ENCODE data around the gene HOTAIR.
A peak's percentile ranks its signal among the peaks of the same experiment; 100 is the strongest.

Gene HOTAIR

DNA sequence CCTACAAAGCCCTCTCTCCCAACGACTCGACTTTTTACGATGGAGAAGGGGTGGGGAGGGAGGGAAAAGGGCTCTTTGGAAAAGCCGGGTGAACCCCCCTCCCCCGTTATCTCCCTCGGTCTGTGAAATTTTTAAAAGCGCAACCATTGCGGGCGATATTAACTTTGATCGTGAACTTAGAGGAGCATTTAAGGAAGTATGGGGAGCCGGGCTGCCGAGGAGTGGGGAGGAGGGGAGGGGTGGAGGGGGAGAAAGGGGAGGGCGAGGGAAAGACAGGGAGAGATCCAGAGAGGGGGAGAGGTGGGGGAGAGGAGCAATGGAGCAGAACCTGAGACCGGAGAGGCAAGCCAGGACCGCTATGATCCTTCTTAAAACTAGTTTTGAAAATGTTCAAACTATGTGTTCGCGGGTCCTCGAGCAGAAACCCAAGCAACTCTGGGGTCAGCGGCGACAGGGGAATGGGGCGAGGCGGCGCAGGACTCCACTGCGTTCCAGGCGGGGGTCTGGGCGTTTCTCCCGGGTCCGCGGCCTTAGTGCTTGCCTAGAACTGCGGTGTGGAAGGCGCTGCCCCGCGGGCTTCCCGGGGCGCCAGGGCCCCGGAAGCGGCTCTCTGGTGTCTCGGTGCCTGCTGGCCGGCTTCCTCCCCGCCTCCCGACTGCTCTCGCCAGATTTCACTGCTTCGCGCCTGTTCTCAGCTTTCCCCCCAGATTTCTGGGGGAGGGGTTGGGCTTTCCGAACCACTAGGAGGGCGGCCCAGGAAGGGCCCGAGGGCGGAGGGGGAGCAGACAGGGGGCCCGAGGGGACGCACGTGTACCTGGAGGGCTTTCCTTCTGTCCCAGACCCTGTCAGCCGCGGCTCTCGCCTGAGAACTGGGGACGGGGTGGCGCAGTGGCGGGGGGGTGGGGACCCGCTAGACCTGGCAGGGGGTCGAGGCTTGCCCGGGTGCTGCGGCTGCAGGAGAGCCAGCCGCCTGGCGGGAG, at the start of gene HOTAIR:
Gene HOTAIR, minus strand, starts transcription at position 871 of the 980 bp plus-strand sequence.
- DNase-seq, result peak; percentile 51

DNA sequence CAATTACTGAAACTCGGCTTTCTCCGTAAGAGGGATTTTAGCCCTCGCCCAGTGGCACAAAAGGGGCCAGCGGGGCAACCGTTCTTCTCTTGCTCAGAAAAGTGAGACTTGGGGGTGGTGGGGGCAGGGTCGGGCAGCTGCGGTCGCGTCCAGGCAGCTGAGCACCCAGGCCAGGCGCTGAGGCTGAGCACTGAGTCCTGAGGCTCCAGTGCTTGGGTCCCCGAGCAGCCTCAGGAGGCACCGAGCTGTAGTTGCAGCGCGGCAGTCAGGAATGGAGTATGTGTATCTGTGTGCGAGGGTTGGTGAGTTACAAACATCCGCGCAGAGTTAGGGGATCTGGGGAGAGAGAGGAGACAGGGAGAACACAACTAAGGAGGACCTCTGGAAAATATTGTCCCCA, 49.4 kb upstream of the HOTAIR start:
- DNase-seq, result no peak

DNA sequence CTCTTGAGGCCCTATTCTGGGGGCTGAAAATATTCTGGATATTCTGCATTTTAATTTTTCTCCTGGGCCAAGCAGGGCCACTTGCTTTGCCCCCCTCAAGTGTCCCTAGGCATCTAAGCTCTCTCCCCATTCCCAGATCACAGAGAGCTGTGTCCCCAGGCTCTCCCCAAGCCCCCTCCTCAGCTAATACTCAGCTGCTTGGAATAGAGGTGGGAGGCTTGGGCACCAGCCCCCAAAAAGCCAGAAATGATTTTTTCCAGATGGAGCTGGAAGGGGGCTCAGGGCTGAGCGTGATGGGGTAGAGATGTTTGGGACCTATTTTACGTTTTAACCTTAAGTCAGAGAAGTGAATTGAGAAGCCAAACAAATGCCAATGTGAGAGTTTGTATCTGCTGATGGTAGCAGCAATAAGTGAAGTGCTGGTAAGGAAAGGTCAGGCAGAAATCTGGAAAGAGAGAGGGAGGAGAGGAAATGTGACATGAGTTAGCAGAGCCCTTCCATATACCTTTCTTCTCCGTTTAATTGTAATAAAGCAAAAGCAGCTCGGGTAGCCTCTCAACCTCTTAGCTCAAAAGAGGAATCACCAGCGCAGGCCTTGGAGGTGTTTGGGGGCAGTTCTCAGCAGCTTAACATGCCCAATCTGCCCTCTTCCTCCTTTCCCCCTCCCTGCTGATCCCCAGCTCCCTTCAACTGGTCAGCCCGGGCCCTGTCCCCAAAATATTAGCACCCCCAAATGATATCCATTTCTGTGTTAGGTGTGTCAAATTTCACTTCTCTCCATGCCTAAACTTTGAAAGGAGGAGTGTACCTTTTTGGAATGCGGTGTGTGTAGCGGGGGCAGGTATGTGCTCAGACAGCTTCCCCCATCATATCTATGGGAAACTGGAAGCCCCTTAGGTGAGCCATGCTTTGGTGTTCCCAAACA, 48.5 kb upstream of the HOTAIR start:
- no peak for DNase-seq

DNA sequence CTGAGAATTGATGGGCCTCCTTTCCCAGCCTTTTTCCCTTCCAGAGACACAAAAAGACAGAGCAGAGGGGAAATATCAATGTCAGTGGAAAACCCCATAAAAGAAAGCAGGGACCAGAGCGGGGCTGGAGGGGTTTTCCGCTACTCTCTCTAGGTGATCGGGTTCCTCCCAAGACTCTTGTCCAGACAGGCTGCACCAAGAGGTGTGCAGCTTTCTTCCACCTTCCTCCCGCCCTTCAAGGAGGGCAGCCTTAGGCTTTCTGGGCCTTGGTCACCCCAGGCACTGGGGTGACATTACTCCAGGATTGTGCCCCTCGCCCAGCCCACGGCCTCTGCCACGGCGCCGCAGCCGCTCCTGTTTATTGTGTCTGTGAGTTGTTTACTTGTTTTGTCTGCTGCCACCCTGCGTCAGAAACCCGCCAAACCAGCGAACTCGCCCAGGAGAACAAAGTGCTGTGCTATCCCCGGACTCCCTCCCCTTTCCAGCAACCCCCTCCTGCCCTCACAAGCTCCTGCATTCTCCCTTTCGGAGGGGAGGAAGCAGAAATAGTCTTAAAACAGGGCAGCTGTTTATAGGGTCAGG, 46.8 kb upstream of the HOTAIR start:
- DNase-seq, result no peak

DNA sequence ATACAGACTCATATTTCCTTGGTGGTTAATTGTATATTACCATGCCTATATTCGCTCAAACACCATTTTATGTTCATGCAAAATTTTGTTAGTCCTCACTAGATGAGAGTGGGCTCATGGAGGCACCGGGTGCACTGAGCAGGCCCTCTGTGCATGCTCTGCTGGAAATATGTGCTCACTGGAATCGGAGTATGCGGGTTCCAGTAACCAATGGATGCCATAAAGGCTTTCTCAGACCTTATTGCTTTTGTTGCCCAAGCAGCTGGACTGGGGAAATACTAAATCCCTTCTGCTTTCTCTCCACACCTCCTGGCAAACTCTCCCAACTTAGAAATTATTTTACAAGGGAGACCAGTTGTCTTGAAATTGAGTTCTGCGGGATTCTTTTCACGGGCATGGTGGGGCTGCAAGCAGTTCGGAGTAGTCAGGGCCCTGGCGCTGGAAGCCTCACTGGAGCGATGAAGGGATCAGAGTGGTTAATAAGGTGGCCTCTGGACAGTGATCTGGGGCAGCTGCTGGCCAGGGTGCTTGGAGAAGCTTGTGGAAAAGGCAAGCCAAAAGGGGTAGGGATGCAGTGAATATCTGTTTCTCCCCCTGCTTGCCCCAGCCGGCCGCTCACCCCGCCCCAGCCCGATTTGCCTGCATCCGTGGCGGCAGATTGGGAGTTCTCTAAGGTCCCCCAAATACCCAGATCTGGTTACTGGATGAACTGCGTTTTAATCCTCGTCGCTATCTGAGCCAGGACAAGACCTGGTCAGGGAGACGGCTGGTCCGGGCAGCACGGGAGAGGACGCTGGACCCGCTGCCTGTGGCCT, 46.0 kb upstream of the HOTAIR start:
- DNase-seq, result no peak

DNA sequence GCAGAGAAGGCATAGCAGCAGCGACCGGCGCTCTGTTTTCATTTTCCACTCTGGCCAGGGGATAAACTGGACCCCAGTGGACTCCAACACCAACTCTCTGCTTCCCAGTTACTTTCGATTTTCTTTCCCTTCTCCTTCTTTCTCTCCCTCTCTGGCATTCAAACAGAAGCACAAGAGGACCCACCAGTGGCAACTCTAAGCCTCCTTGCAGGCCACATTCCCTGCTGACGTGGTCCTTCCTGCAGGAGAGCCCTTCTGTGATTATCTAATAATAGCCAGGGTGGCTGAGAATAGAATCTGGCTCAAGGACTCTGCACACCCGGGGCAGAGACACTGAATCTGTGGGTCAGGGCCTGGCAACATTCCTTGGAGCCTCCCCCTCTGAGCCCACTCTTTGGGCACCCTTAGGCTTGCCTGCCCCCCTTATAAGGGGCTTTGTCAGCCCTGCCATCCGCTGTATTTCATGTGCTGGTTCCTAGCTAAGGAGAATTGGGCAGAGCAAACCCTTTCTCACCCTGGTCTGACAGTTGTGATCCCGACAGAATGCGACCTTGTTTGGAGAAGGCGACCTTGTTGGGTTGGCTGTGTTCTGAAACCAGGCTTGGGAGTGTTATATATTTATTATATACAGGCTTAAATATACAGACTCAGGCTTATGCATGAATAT, 45.3 kb upstream of the HOTAIR start:
- peak; percentile 35 for DNase-seq

DNA sequence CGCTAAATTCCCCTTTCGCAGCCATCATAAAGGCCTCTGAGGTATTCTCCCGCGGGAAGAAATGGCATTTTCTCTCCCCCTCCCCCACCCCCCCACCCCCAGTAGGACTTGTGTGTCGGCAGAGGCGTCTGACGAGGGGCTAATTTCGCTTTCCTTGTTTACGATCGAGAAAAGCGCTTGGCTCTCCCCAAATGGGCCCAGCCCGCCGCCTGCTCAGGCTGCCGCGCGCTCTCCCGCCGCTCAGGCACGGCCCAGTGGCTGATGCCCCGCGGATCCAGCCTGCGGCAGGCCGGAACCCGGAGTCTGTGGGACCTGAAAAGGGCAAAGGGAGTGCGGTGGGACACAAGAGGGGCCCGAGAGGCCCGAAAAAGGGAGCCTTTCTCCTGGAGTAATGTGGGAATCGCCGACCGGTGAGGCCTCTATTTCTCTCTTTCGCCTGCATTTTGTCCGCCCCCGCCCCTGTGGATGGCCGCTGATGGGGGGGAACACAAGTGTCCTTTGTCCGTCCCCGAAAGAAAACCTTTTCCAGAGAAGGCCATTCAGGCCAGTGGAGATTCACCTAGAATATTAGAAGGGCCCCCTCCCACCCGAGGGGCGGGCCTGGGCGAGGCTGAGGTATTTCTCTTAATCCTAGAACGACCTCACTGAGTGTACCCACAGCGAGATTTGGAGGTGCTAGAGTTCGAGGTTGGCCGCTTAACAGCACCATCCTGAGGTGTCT, 44.5 kb upstream of the HOTAIR start:
- no peak for DNase-seq

DNA sequence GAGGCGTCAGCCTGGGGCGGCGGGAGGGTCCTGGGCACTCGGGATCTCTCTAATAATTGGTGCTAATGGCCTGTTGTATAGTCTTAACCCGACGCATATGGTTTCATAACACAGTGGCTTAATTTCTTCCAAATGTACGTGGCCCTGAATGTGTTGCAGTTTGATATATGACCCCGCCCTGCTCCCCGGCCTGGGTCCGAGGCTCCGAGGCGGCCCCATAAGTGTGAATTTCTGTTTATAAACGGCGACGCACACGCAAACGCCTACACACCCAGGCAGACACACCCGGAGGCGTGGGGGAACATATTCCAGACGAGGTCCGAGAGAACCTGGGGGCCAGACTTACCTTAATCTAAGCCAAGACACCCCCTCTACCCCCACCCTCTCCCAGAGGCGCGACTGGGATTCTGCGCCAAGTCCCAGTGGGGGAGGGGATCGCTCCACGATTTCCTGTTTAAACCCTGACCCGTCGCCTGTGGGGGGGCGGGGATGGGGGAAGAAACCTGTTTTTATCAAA, 43.8 kb upstream of the HOTAIR start:
- DNase-seq, result no peak

DNA sequence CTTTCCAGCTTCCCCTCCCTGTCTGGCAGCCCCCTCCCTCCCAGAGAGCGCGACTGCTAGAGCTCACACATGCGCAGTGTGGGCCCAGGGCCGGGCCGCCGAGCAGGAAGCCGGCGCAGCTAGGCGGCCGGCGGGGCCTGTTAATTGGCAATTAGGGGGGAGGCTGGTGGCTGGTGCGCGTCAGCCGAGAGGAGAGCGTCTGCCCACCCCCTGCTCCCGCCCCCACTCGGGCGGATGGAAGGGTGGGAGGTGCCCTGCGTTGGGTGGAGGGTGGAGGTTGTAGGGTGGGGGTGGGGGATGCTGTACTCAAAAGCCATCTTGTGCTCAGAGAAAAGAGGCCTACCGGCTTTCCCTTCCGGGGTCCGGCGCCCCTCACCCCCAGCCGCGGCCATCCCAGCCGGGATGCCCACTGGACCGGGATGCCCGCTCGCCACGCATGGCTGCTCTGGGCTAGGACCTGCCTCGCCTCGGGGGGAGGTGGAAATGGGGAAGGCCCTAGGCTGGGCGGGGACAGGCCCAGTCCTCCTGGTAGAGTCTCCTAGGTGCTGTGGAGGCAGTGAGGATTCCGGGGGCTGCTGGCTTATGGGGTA, 43.2 kb upstream of the HOTAIR start:
- DNase-seq, result peak; percentile 84

DNA sequence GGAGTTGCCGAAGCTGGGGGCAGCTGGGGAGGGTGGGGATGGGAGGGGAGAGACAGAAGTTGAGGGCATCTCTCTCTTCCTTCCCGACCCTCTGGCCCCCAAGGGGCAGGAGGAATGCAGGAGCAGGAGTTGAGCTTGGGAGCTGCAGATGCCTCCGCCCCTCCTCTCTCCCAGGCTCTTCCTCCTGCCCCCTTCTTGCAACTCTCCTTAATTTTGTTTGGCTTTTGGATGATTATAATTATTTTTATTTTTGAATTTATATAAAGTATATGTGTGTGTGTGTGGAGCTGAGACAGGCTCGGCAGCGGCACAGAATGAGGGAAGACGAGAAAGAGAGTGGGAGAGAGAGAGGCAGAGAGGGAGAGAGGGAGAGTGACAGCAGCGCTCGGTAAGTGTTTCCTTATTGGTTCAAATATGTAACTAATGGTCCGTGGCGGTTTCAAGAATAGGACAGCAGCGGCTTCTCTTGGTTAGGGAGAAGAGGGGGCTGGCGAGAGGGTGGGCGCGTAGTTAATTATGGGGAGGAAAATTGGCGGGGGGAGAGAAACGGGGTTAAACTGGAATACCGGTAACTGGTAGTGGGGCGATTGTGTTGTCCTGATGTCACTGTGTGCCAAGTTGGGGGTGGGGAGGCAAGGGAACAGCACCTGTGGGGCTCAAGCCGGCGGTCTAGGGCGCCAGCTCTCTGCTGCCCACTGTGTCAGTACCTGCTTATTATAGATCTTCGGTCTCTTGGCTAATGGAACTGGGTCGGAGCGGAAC, 42.5 kb upstream of the HOTAIR start:
- peak; percentile 74 for DNase-seq

DNA sequence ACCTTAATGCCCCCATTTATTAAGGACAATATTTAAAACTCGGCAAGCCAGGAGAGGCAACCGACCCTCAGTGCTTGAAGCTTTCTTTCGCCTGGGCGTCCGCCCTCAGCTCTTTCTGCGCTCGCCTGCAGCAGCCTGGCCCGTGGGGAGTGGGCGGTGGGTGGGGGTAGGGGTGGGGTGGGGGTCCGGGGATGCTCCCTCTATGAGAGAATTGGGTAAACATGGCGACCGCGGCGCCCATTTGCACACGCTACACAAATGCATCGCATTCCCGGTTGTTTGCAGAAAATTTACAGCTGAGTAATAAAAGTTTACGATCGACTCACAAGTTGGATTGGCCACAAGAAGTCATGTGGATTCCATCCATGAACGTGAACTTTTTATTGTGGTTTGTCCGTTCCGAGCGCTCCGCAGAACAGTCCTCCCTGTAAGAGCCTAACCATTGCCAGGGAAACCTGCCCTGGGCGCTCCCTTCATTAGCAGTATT, 41.8 kb upstream of the HOTAIR start:
- peak; percentile 90 for DNase-seq

DNA sequence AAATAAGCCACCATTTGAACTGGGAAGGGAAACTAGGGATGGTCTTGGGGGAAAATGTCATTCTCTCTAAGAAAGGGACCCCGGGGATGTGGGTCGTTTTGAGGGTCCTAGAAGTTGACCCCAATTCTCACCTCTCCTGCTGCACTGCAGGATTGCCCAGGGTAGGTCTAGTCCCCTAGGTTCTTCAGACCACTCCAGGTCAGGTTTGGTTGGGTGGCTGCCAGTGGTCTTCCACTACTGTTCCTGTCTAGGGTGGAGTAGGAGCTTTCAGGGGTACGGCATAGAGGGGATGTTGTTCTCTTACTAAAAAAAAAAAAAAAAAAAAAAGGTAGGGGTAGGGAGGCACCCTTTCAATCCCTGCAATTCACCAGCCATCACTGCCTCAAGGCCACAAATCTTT, 41.3 kb upstream of the HOTAIR start:
- no peak for DNase-seq

DNA sequence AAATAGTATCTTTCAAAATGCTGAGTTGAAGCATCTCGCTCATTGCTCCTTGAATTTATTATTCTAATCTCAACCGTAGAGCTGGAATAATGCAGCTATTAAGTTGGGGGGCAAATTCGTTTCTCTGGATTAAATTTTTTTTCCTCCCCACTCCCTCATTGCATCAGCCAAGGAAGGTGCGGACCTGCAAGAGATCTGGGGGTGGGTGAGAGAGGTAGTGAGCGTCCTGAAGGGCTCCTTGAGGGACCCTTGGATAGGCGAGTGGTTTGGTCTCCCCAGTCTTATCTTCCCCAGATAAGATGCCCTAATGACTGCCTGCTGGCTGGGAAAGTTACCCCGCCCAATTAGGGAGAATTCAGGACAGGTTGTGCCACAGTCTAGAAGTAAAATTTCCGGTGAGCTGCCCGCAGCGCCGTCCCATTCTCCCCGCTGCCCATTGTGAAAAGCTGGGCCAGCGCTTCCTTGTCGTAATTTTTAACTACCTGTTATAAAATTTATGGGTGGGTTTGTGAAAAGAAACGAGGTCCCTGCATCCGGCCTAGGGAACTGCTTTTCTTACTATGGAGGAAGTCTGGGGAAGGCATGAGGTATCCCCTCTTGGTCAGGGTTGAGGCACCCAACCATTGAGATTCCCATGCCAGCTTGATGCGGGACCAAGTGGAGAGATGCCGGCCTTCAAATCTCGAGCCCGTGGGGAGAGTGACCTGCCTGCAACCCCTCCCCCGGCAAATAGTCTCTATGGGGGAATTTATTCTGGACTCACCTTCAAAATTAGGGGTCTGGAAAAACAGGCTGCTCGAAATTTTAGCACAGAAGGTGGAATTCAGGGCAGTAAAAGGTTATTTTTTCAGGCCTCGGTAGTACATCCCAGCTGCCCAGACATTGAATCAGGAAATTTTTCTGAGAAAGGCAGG, 40.5 kb upstream of the HOTAIR start:
- DNase-seq, result no peak

DNA sequence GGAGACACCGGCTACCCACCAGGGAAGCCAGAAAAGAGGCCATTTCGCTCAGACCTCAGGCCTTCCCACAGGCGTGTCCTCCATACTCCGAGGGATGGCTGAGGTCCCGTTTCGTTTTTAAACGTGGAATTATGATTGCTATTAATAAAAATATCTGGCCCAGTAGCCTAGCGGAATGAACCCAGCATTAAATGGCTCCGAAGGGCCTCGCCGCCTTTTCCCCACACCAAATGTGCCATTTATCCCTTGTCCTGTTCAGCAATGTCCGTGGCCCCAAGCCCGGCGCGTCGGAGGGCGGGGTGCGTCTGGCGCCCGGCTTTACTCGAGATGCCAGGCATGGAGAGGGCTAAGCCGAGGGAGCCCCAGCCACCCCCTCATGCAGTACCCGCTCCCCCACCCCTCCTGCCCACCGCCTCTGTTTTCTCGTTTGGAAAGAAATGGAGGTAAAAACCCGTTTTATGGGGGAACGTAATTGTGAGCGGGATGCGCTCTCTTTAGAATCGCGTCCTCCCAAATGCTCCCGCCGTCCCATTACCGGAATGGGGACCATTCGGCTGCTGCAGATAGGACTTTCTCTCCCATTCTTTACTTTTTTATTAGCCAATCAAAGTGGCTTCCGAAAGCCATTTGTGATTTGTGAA, 39.7 kb upstream of the HOTAIR start:
- DNase-seq, result no peak

DNA sequence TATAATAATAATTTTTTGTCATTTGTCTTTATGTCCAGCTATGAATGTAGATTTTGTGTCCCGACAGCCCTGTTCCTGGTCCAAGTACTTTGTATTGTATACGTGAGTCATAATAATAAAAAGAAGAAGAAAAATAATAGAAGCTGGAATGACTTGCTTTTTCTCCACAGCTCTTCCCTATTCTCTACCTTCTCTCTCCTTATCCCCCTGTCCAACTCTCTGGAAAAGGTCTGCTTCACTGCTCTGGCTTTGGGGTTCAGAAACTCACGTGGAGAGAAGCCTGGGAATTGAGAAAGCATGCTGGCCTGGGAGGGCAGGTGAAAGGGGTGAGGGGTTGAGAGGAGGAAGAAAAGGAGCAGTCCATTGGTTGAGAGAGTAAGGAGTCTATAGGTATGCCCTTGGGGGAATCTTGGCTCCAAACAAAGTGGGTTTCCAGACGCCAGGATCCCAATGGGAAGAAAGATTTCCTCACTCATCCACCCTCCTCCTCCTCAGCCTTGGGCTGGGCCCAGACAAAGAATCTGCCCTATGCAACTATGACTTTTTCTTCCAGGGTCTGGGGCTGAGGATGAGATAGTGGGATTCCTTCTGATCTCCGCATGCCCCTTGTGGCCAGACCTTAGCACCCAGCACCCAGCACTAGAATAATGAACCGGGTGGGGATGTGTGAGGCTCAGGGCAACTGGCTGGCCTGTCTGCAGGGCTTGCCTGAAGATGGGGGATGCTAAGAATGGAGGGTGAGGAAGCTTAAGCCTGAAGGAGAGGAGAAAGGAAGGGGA, 38.1 kb upstream of the HOTAIR start:
- no peak for DNase-seq

DNA sequence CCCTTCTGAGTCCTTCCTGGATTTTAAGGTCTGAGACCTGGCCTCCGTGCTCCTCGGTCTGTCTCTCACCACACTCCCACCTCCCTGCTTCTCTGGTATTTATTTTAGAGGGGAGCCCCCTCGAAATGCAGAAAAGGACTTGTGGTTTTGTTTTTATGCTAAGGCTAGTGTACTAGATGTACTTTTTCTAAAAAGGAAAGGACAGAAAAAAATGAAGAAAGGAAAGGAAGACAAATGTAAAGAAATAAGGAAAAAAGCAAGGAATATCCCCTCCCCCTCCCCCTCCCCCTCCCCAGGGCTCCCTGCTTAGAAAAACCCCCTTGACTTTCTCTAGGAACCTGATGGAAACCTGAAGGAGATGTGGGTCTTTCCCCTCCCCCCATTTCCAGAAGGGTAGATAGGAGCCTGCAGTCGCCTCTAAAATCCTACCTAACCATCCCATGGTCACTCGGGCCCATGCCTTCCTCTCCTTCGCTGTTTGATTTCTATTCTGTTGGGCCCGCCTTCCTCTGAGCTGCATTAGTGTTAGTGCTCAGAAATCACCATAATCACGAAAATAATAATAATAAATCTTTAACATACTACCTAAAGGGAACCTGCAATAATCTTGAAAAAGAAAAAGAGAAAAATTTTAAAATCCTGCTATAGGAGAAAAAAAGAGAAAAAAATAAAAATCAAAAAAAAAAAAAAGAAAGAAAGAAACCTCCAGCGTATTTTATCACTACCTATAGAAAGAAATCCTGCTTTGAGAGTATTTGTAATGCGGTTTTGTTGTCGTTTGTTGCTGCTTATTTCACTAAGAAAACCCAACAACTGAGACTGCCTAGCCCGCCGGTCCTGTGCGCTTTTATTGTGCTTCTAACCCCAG, 37.1 kb upstream of the HOTAIR start:
- no peak for DNase-seq
